GM18508 (cell line): ENCODE results near the gene NCK2.
"Not testable (repeated sequence)": the region's sequence is repeated elsewhere in the genome, so short reads cannot be mapped to it uniquely, and the experiment has no call there.

Experiments used
- ATAC-seq: cut with Tn5 transposase; IDR thresholded peaks from one replicate; pipeline ENCODE4 v1.9.1; 2021; ENCODE audit warnings: moderate number of reproducible peaks; ENCODE audit not compliant: insufficient read depth, unreplicated experiment

NCK2 gene

DNA sequence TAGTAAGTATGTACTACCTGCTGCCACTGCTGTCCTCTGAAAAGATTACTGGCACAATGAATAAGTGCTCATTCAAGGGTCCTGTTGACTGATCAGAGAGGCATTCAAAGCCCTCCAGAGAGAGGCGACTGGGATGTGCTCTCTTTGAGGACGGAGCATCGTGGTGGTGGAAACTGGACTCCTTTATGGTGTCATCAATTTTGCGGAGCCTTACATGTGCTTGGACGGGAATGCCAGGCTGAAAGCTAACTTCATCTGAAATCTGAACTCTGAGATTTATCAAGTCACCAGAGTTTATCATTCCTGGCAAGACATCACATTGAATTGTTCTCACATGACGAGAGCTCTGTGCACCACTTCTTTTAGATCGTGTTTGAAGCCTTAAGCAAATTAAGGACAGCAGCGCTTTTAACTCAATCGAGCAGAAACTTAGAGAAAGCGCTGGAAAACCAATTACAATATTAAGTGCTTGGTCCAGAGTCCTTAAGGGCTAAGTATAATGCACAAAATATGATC, 138.3 kb downstream of the NCK2 start:
- ATAC-seq: no peak

DNA sequence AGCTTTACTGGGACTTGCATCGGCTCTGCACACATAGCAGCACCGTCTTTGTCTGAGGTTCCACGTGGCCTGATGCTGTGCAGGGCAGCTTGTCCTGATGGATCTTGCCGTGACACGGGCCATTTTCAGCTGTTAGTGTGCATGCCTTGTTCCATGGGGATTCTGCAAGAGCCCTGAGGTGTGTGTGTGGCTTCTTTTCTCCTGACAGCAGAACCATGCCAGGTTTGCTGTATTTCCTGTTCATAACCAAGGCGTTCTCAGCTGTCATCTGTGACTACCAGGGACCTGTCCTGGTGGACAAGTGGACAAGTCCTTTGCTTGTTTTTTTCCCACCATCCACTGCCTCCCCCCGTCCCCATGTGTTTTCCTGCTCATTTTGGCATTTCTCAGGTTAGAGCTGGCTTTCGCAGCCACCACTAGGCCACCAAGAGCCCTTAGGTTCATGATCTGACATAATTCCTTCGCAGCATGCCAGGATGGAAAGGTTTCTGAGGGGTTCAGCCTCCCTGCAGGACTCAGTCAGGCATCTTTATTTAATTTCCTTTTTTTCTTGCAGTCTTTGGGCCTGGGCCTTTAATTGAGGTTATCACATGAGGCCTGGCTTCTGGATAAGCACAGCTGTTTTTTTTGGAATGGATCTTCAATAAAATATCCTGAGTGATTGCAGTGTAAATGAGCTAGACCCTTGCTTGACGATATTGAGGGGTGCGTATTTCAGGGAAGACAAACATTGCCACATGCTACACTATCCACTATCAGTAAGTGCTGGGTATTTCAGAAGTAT, 139.4 kb downstream of the NCK2 start:
- no peak for ATAC-seq

DNA sequence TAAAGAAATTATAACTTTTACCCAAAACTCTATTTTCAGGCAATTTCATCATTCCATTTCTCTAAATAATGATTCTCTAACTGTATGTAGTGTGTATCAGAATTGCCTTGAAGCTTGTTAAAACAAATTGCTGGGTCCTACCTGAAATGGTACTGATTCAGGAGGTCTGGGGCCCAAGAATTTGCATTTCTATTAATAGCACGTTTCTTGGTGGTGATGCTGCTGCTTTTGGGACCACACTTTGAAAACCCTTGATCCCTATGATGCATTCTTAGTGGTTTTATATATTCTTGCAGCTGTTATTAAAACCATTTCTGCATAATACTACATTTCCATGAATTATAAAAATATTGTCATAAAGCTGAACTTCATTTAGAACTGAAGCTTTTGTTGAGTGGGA, 140.7 kb downstream of the NCK2 start:
- no peak for ATAC-seq

DNA sequence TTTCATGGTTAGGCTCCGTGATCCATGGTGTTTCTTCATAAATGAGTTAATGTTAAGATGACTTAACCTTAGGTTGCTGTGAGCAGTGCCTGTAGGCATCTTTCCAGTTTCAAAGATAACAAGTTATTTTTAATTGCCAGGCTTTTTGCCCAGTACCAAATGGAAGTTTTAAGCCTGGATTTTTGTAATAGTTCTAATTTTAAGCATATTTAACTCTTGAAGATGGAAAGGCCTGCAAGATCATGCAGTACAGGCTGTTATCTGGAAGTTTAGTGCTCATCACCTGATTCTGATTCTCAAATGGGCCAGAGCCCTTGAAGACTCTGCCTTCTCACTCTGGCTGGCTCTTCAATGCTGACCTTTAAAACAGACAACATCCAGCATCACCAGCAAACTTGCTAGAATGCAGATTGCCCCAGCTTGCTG, 141.3 kb downstream of the NCK2 start:
- ATAC-seq: no peak

DNA sequence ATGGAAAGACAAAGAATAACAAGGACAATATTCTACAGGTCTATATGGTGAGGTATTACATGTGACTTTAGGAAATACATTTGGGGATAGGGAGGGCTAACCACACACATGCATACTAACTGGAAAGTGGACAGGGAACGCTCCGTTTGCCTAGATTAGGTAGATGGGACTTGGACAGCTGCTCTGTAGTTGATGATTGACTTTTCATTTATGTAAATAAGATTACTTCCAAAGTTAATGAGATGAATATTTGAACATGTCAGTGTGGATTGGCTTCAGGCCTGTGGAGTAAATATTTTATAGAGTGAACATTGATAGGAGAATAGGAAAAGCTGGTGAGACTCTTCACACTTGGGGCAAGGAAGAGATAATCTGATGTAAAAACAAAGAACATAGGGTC, 142.0 kb downstream of the NCK2 start:
- no peak for ATAC-seq

DNA sequence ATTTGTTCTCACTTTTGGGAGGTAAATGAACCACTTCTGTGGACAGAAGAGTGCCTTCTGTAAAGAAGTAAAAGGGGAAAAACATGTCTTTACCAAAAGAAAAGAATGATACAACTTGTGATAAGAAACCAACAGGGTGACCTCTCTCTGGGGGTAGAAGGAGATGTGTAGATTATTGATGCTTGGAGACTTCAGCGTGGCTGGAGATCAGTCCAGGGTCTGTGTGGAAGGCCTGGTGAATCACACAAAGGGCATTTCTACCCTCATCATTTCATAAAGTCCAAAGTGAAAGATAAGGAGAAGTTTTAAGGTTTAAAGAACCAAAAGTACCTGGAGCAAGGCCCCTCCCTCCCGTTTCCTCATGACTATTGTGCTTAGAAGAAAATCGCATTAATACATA, 142.5 kb downstream of the NCK2 start:
- no peak for ATAC-seq

DNA sequence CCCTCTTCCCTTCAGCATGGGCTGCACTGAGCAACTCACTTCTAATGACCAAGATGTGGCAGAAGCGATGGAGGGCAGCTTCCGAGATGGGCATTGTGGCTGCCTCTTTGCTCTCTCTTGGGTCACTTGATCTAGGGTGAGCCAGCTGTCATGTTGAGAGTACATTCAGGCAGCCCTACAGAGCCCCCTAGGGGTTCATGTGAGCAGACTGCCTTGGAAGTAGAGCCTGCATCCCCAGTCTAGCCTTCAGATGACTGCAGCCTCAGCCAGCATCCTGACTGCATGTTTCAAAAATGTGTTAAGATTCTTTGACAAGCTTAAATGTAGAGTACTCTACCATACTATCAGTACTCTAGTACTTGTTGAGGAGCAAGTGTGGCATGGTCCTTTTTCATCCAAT, 143.9 kb downstream of the NCK2 start:
- ATAC-seq: no peak

DNA sequence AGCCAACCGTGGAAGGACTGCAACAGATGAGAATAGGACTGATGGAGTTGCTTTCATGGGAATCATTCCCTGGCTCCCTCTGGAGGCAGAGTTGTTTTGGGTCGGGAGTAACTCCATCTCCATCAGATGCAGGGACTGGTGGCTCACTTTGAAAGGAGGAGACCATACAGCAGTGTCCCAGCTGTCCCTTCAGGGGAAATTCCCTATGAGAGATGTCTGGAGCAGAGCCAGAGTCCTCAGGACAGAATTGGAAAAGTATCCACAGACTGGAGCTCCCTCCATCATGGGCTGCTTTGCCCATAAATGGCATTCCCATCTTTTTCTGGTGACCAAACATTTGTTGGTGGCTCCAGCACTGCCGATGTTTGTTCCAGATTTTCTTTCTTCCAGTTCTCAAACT, 144.3 kb downstream of the NCK2 start:
- ATAC-seq: no peak

DNA sequence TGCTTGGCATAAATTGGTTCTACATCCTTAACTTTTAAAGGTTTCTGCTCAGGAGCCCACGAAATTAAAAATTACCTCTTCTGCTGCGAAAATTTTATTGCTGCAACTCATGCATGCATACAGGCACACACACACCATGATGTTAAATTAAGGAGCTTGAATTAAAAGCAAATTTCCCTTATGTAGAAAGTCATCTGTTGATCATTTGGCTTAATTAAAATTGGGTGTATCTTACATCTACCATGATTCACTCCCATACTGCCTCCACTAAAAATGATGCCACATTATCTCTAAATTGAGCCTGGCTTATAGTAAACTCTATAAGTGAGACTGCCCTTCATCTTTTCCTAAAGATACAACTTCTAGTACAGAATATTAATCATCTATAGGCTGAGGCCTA, 145.4 kb downstream of the NCK2 start:
- ATAC-seq: no peak

DNA sequence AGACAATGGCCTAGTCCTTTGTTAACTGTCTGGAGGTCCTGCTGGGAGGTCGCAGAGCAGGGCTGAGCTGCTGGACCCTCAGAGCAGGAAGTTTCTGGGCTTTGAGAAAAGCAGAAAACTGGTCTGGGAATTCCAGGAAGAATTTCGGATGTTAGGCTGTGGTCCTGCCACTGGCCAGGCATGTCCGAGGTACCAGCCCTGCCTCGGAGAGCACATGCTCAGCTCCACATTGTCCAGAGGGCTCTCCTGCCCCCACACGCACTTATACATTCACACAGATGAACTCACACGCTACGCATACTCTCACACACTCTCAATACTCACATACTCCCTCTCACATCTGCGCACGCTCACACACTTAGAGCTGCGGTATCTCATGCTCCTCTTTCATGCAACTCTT, 146.1 kb downstream of the NCK2 start:
- no peak for ATAC-seq

DNA sequence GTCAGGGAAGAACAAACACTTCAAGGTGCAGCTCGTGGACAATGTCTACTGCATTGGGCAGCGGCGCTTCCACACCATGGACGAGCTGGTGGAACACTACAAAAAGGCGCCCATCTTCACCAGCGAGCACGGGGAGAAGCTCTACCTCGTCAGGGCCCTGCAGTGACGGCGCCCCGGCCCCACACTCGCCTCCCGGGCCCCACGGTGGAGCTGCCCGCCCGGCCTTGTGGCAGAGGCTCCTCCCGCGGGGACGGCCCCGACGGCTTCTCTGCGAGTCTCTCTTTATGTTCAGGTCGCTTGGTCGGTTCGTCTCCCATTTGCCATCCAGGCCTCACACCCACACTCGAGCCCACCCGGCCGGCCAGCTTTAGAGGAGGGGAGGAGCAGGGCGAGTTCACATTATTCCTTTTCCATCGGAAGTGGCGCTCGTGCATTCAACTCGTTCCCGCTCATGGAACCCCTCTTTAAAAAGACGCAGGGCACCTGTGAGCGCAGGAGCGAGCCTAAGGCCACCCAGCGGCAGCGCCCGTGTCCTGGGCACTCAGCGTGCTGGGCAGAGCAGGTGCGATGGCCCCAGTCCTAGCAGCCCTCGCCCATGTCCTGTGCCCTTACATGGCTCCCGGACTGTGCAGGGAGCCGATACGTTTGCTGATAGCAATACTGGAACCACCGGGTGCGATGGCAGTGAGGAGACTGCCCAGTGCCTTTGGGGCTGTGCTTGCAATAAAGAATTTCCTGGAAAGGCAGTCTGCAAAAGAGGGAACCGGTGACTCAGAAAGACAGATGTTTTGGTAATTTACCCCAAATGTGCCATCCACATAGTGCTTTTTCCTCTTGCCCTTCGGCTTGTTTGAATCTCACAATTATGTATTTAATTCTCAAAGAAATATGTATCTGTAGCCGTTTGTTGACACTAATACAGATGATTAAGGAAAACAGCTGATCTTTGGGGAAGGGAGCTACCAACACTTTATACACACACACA, 148.6 kb downstream of the NCK2 start:
- ATAC-seq: no peak

DNA sequence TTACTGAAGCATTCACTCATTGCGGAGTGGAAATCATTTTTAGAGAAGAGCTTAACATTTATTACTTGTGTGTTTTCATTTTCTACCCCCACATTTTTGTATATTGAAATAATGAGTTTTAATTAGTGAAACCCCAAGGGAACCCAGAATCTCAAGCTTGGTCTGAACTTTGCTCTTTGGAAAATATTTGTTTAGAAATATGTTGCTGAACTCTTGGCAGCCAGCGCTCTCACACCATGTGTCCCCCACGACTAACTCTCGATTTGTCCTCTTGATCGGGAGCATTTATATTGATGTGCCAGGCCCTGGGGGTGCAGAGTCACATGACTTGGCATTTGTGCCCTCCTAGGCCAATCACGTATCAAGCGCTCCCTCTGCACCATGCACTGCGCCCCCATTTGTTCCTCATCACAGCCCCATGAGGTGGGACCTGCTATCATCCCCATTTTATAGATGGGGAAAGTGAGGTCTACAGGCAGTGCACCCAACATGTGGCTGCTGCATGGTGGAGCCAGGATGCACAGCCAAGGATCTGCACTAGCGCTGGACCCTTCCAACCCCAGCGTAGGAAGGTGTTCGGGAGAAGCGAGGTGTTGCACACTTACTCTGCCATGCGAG, 149.7 kb downstream of the NCK2 start:
- ATAC-seq: no peak

DNA sequence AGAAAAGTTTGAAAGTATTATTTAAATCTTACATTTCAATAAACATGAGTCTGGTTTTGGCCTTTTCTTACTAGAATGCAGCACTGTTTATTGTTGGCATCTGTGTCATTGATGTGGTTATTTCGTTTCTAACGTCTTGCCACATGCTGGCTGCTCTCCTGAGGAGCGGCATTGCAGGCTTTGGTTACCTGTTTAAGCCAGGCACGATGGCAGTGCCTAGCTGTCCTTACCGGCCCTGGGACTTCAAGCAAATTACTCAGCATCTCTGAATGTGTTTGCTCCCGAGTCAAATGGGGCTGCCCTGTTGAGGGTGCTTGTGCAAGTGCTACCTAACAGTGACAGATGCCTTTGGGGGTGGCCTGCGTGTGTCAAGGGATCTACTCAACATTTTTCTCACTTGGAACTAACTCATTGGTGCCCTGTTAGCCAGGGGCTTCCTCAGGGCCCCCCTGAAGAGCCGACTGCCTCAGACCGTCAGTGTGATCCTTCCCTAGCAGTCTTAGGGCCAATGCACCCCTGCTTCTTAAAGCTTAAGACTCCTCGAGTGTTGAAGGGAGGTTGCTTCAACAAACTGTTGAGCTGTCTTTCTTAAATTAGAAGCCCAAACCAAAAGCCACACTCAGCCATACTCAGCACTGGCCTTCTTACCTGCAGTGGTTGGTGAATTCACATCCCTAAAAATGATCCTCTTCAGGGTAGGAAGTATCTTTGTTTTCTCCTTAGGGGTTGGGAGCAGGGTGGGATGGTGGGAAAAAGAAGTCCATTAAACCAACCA, 151.5 kb downstream of the NCK2 start:
- ATAC-seq: no peak

DNA sequence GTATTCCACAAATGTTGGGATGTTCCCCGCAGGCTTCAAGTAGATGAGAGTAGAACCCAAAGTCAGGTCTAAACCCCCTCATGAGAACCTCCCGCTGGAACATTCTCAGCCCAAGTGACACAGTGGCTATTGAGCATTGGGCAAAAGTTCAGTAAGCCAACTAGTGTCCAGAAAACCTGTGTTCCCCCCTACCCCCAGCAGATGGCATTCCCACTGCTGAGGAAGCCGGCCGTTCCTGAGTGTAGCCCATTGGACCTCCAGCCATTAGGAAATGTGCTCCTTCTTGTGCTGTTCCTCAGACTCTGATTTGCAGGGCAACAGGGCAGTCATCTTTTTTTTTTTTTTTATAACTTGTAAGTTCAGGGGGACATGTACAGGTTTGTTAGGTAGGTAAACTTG, 152.1 kb downstream of the NCK2 start:
- ATAC-seq: no peak

DNA sequence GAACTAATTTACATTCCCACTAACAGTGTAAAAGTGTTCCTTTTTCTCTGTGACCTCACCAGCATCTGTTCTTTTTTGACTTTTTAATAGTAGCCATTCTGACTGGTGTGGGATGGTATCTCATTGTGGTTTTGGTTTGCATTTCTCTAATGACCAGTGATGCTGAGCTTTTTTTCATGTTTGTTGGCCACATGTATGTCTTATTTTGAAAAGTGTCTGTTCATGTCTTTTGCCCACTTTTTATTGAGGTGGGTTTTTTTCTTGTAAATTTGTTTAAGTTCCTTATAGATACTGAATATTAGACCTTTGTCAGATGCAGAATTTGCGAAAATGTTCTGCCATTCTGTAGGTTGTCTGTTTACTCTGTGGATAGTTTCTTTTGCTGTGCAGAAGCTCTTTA, 153.0 kb downstream of the NCK2 start:
- ATAC-seq: not testable (repeated sequence)

DNA sequence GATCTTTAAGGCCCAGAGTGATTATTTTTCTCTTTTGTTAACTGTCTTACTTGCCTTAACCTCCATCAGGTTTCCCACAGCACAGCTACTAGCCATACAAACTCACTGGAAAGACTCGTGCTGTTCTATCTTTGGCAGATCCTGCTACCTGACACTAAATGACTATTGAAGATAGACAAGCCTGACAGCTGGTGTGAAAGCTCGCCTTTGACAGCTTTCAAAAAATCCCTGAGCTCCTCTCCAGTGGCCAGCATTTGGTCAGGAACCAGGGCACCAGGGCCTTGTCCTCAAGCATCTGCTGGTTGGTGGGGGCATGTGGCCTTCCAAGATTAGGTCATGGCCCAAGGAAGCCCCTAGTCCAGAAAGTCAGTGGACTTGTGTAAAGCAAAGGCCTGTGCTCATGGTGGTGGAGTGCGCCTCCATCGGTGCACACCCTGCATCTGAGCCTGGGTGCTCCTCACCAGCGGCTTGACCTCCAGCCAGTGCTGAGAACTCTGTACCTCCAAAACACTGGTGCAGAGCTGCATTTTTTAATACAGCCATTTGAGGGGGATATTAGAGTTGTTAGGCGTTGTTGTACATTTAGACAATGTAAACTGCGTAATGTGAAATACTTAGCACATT, 158.5 kb downstream of the NCK2 start:
- ATAC-seq: no peak

DNA sequence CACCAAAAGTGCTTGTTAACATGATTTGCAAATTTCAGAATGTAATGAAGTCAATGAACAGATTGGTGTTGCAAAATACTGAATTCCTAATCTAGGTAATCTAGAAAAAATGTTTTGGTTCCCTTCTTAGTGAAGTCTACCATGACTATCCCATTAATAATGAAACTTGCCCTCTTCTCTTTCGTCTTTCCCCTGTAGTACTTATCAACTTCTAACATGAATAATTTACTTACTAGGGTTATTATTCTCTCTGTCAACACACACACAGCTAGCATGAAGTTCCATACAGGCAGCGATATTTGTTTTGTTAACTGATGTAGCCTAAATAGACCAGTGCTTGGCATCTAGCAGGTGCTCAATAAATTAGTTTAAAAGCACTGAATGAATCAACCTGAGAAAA, 160.2 kb downstream of the NCK2 start:
- peak; percentile 92 for ATAC-seq

DNA sequence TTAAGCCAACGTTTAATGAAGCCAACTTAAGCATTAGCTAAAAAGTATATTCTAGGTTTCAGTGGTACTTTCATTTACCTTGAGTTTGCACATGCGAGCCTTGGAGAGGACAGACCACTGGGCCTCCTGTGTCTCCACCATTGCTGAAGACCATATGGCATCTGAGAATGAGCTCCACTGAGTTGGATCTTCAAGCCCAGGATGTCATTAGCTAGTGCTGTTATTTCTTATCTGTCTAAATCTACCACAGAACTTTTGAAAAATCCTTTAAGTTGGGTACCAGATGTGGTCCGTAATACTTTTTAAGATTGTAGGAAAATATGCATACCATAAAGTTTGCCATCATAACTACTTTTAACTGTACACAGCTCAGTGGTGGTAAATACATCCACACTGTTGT, 161.8 kb downstream of the NCK2 start:
- no peak for ATAC-seq

DNA sequence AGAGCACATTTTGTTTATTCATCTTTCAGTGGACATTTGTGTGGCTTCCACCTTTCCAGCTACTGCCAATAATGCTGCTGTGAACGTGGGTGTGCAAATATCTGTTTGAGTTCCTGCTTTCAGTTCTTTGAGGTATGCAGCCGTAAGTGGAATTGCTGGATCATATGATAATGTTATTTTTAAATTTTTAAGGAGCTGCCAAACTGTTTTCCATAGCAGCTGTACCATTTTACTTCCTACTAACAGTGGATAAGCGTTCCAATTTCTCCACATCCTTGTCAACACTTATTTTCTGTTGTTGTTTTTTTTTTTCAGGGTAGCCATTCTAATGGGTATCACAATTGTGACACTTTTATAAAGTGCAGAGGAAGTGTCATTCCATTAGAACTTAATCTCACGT, 162.5 kb downstream of the NCK2 start:
- ATAC-seq: no peak

DNA sequence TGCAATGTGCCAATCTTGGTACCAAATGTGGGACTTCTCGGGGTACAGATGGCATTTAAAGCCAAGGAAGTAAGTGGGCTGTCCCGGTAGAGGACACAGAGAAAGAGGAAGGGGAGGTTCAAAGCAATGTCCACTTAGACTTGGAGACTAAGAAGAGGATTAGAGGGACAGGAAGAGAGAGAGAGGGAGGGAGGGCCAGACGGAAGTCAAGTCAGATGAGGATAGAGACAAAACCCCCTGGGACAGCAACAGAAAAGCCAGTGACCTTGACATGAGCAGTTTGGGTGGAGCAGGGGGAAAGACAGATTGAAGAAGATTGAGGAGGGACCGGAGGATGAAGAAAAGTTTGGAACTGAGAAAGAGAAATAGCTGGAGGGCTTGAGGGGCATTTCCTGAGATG, 164.5 kb downstream of the NCK2 start:
- no peak for ATAC-seq
